ENCODE results near the gene CGRRF1.

CGRRF1 gene

DNA sequence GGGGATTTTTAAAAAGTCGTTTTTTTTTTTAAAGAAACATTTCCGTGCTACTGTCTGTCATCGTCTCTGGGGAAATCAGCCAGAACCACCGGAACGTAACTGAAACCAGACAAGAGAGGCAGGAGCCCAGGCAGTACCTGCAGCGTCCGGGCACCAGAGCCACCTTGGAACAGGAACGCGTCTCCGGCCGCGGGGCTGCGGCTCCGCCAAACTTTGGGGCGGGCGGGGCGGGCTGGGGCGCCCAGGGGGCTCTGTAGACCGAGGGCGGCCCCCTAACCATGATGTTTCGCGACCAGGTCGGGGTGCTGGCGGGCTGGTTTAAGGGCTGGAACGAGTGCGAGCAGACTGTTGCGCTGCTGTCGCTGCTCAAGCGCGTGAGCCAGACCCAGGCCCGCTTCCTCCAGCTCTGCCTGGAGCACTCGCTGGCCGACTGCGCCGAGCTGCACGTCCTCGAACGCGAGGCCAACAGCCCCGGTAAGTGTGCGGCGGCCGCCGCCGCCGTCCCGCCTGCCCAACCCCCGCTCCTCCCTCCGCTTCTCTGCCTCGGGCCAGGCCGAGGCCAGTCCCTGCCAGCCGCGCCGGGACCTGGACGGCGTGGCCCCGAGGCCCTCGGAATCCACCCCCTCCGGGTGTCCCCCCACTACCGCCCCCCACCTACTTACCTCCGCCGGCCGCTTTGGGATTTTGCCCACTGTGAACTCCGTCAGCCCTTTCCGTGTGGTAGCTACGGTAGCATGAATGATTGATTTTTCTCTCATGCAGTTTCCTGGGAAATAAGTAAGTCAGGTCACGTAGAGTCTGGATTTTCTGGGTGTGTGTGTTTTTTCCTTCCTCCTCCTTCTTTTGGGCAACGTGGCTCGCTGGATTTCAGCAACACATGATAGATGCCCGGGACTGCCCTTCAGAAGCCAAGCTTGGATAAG is 58.2 kb downstream of the CGRRF1 start:
- H3K4ac ChIP-seq (ENCODE audit: low read depth, low read length), result peak overlapping the region; percentile 60
- no peaks in the 10 kb centered on the region for H3K9me3 ChIP-seq (ENCODE audit: insufficient read depth, low read depth, low read length)
- no peaks in the 10 kb centered on the region for H3K36me3 ChIP-seq (ENCODE audit: control insufficient read depth in 1 of 2, insufficient read depth in 2 of 2, low read length in 2 of 2)
- peak overlapping the region; percentile 88 for H3K18ac ChIP-seq (ENCODE audit: low read length)
- H3K23ac ChIP-seq (ENCODE audit: low read length), result no peak overlapping the region
- peak; percentile 64 to 71 for DNase-seq
- H2BK12ac ChIP-seq (ENCODE audit: low read length), result peak overlapping the region; percentile 39
- no CpG with 5 or more reads among the region's 70 CpGs for WGBS (ENCODE audit: extremely low coverage, insufficient coverage, insufficient read length)
- peak overlapping the region; percentile 75 for H3K4me2 ChIP-seq (ENCODE audit: low read length)
- H2AFZ ChIP-seq (ENCODE audit: insufficient read depth, low read length, poor library complexity), result peak overlapping the region; percentile 39
- H3K4me1 ChIP-seq (ENCODE audit: control insufficient read depth in 1 of 2, insufficient read depth in 2 of 2, low read length in 2 of 2), result peaks cover 3 to 10% of the 10 kb centered on the region in 2 experiments
- H3K79me2 ChIP-seq (ENCODE audit: control insufficient read depth, insufficient read depth, low read length, poor library complexity), result peaks cover 18% of the 10 kb centered on the region
- H3K14ac ChIP-seq (ENCODE audit: low read length), result peak overlapping the region; percentile 69
- peak overlapping the region; percentile 51 for H3K27ac ChIP-seq (ENCODE audit: low read depth, low read length)
- no peaks in the 10 kb centered on the region for H3K27me3 ChIP-seq (ENCODE audit: insufficient read depth, low read length)
- peak overlapping the region; percentile 97 for H3K4me3 ChIP-seq (ENCODE audit: low read depth, low read length)
- H4K91ac ChIP-seq (ENCODE audit: low read depth, low read length), result peak overlapping the region; percentile 48
- peak overlapping the region; percentile 24 for H4K12ac ChIP-seq (ENCODE audit: low read depth, low read length)
- peak overlapping the region; percentile 57 for H2BK5ac ChIP-seq (ENCODE audit: low read depth, low read length, poor library complexity)
- no peak overlapping the region for H2AK5ac ChIP-seq (ENCODE audit: low read length)
- peak overlapping the region; percentile 77 for H3K9ac ChIP-seq (ENCODE audit: low read length)
- peak overlapping the region; percentile 31 for H2BK120ac ChIP-seq (ENCODE audit: insufficient read depth, low read length, poor library complexity)
- peak overlapping the region; percentile 69 for H4K8ac ChIP-seq (ENCODE audit: low read depth, low read length)
- peaks cover 23% of the 10 kb centered on the region for H3K79me1 ChIP-seq (ENCODE audit: low read length)

DNA sequence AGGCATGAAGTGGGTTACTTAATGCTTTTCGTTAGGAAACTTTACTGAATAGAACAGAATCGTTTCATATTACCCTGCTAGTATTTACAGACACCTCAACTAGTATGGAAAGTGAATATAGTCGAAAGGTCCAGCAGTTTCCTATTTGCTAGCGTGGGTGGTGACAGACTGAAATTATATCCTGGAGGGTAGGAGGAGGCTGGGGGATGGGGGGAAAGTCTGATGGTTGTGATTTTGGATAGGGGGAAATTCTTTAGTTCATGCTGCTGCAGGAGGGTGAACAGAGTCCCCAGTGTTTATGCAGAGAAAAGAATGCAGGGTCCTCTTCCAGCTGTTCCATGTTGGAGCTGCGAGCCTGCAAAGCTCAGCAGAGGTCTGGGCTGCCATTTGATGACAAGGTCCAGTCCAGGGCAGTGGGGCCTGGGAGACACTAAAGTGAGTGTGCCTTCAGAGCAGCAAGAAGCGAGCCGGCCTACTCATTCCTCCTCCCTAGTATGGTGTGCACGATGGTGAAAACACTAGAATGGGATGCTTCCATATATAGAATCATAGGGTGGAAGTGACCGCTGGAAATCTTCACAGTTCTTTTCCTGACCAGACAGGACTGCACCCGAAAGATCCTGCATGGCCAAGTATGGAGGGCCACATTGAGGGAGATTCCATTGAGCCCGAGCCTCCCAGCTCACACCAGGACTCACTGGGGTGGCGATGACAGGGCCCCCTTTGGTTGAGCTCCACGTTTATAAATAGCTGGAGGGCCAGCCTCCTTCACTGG is 59.3 kb downstream of the CGRRF1 start:
- peak overlapping the region; percentile 18 for H2BK5ac ChIP-seq (ENCODE audit: low read depth, low read length, poor library complexity)
- peaks cover 3 to 10% of the 10 kb centered on the region in 2 experiments for H3K4me1 ChIP-seq (ENCODE audit: control insufficient read depth in 1 of 2, insufficient read depth in 2 of 2, low read length in 2 of 2)
- H2BK120ac ChIP-seq (ENCODE audit: insufficient read depth, low read length, poor library complexity), result no peak overlapping the region
- H3K27ac ChIP-seq (ENCODE audit: low read depth, low read length), result no peak overlapping the region
- H2BK12ac ChIP-seq (ENCODE audit: low read length), result peak overlapping the region; percentile 27
- peaks cover 23% of the 10 kb centered on the region for H3K79me1 ChIP-seq (ENCODE audit: low read length)
- H3K4ac ChIP-seq (ENCODE audit: low read depth, low read length), result no peak overlapping the region
- no peak overlapping the region for H4K8ac ChIP-seq (ENCODE audit: low read depth, low read length)
- H3K4me3 ChIP-seq (ENCODE audit: low read depth, low read length), result no peak overlapping the region
- H3K9ac ChIP-seq (ENCODE audit: low read length), result no peak overlapping the region
- H3K14ac ChIP-seq (ENCODE audit: low read length), result no peak overlapping the region
- peaks cover 18% of the 10 kb centered on the region for H3K79me2 ChIP-seq (ENCODE audit: control insufficient read depth, insufficient read depth, low read length, poor library complexity)
- H3K27me3 ChIP-seq (ENCODE audit: insufficient read depth, low read length), result no peaks in the 10 kb centered on the region
- no peak for DNase-seq
- no peak overlapping the region for H2AK5ac ChIP-seq (ENCODE audit: low read length)
- H3K23ac ChIP-seq (ENCODE audit: low read length), result no peak overlapping the region
- WGBS (ENCODE audit: extremely low coverage, insufficient coverage, insufficient read length), result no CpG with 5 or more reads among the region's 13 CpGs
- H4K12ac ChIP-seq (ENCODE audit: low read depth, low read length), result no peak overlapping the region
- H3K18ac ChIP-seq (ENCODE audit: low read length), result no peak overlapping the region
- peak overlapping the region; percentile 69 for H3K4me2 ChIP-seq (ENCODE audit: low read length)
- peaks cover 2% of the 10 kb centered on the region in 2 experiments for H3K36me3 ChIP-seq (ENCODE audit: control insufficient read depth in 1 of 2, insufficient read depth in 2 of 2, low read length in 2 of 2)
- H2AFZ ChIP-seq (ENCODE audit: insufficient read depth, low read length, poor library complexity), result no peak overlapping the region
- H4K91ac ChIP-seq (ENCODE audit: low read depth, low read length), result no peak overlapping the region
- H3K9me3 ChIP-seq (ENCODE audit: insufficient read depth, low read depth, low read length), result no peaks in the 10 kb centered on the region

DNA sequence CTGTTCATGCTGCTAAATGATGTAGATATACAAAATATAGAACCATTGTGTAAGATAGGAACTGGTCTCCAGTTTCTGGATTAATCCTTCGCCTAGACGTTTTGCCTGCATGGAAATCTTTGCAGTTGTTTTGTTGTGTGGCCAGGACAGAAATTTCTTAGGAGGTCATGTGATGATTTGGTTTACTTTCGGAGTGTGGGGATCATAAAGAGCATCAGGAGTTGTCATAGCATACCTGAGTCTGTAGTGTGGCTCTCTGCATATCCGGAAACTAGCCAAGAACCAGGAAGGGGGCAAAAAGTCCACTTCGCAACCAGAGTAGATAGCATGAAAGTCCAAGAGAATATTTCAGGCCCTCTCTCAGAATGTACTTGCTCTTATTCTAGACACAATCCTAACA is 60.3 kb downstream of the CGRRF1 start:
- H3K9ac ChIP-seq (ENCODE audit: low read length), result no peak overlapping the region
- H3K4me2 ChIP-seq (ENCODE audit: low read length), result peak overlapping the region; percentile 42
- peaks cover 23% of the 10 kb centered on the region for H3K79me1 ChIP-seq (ENCODE audit: low read length)
- H3K18ac ChIP-seq (ENCODE audit: low read length), result no peak overlapping the region
- H4K12ac ChIP-seq (ENCODE audit: low read depth, low read length), result no peak overlapping the region
- H4K91ac ChIP-seq (ENCODE audit: low read depth, low read length), result no peak overlapping the region
- no peak overlapping the region for H2AFZ ChIP-seq (ENCODE audit: insufficient read depth, low read length, poor library complexity)
- no peak overlapping the region for H3K14ac ChIP-seq (ENCODE audit: low read length)
- H2AK5ac ChIP-seq (ENCODE audit: low read length), result no peak overlapping the region
- no peak overlapping the region for H2BK5ac ChIP-seq (ENCODE audit: low read depth, low read length, poor library complexity)
- H3K9me3 ChIP-seq (ENCODE audit: insufficient read depth, low read depth, low read length), result no peaks in the 10 kb centered on the region
- H3K4me3 ChIP-seq (ENCODE audit: low read depth, low read length), result no peak overlapping the region
- H3K4ac ChIP-seq (ENCODE audit: low read depth, low read length), result peak overlapping the region; percentile 70
- H3K4me1 ChIP-seq (ENCODE audit: control insufficient read depth in 1 of 2, insufficient read depth in 2 of 2, low read length in 2 of 2), result peaks cover 4 to 11% of the 10 kb centered on the region in 2 experiments
- no CpG with 5 or more reads among the region's 5 CpGs for WGBS (ENCODE audit: extremely low coverage, insufficient coverage, insufficient read length)
- no peak overlapping the region for H4K8ac ChIP-seq (ENCODE audit: low read depth, low read length)
- H3K36me3 ChIP-seq (ENCODE audit: control insufficient read depth in 1 of 2, insufficient read depth in 2 of 2, low read length in 2 of 2), result peaks cover 2% of the 10 kb centered on the region in 2 experiments
- H3K27me3 ChIP-seq (ENCODE audit: insufficient read depth, low read length), result no peaks in the 10 kb centered on the region
- no peak overlapping the region for H2BK12ac ChIP-seq (ENCODE audit: low read length)
- no peak for DNase-seq
- H3K23ac ChIP-seq (ENCODE audit: low read length), result no peak overlapping the region
- no peak overlapping the region for H2BK120ac ChIP-seq (ENCODE audit: insufficient read depth, low read length, poor library complexity)
- H3K27ac ChIP-seq (ENCODE audit: low read depth, low read length), result no peak overlapping the region
- H3K79me2 ChIP-seq (ENCODE audit: control insufficient read depth, insufficient read depth, low read length, poor library complexity), result peaks cover 18% of the 10 kb centered on the region

DNA sequence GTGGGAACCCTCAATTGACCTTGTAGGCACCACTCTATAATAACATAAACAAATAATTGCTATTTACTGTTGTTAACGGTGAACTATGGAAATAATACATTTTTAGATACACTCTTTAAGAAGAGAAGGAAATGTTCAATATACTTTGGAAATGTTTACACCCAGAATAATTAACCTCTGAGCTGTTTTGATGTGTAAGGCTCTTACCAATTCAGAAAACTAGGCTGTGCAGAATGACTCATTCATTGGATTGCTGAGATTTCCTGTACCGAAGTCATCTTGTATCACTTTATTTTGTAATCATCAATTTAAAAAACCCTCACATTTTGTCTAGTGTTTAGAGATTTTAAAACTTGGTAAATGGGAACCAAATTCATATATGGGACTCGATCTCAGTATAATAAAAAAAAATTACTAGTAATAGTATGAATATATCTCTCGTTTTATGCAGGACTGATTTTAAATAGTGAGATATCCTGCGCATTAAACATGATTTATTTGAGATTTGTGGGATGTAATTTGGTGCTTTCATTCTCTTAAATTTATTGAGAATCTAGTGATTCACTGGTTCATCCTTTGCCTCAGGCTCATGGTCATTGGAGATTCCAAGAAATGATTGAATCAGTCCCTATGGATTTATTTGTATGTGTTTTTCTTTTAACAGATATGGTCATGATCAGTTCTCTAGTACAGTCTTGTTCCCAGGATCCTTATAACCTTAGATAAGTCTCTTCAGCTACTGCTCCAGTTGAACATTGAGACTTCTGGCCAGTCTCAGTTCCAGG is 61.1 kb downstream of the CGRRF1 start:
- Histone ChIP-seq H3K9me3 (ENCODE audit: insufficient read depth, low read depth, low read length) (no peaks in the 10 kb centered on the region), H3K27me3 (ENCODE audit: insufficient read depth, low read length) (no peaks in the 10 kb centered on the region), H2BK5ac (ENCODE audit: low read depth, low read length, poor library complexity) (no peak overlapping the region), H3K79me2 (ENCODE audit: control insufficient read depth, insufficient read depth, low read length, poor library complexity) (peaks cover 18% of the 10 kb centered on the region), H2AK5ac (ENCODE audit: low read length) (no peak overlapping the region), H3K9ac (ENCODE audit: low read length) (no peak overlapping the region), H2AFZ (ENCODE audit: insufficient read depth, low read length, poor library complexity) (no peak overlapping the region), H3K4me3 (ENCODE audit: low read depth, low read length) (no peak overlapping the region), H3K23ac (ENCODE audit: low read length) (no peak overlapping the region), H4K12ac (ENCODE audit: low read depth, low read length) (no peak overlapping the region), H4K91ac (ENCODE audit: low read depth, low read length) (no peak overlapping the region), H2BK120ac (ENCODE audit: insufficient read depth, low read length, poor library complexity) (no peak overlapping the region), H3K4me1 (ENCODE audit: control insufficient read depth in 1 of 2, insufficient read depth in 2 of 2, low read length in 2 of 2) (peaks cover 8 to 16% of the 10 kb centered on the region in 2 experiments), H3K4me2 (ENCODE audit: low read length) (no peak overlapping the region), H3K4ac (ENCODE audit: low read depth, low read length) (no peak overlapping the region), H2BK12ac (ENCODE audit: low read length) (no peak overlapping the region), H3K27ac (ENCODE audit: low read depth, low read length) (no peak overlapping the region), H3K79me1 (ENCODE audit: low read length) (peaks cover 19% of the 10 kb centered on the region), H3K18ac (ENCODE audit: low read length) (no peak overlapping the region), H4K8ac (ENCODE audit: low read depth, low read length) (no peak overlapping the region), H3K14ac (ENCODE audit: low read length) (no peak overlapping the region), H3K36me3 (ENCODE audit: control insufficient read depth in 1 of 2, insufficient read depth in 2 of 2, low read length in 2 of 2) (peaks cover 2% of the 10 kb centered on the region in 2 experiments)
- WGBS (ENCODE audit: extremely low coverage, insufficient coverage, insufficient read length), result no CpG with 5 or more reads among the region's 5 CpGs
- DNase-seq, result peak in 1 of 2 donors; percentile 26
